H1 (cell line): ENCODE measurements around the gene SV2C. TPM values are rescaled to one million over a fixed set of nuclear protein-coding genes. Genes with fewer than 3 reads are reported as not detected.

Experiments used
- polyA plus RNA-seq, 7 experiments: library from polyadenylated mRNA; depleted of rRNA in 3 of 7; stranded (reverse) in 5 of 7; unstranded in 2 of 7; fragments of >200 nt in 5 of 7; fragments of 200-250 nt in 2 of 7; gene quantifications; 1 replicate in 5 of 7; 2 replicates in 1 of 7; 4 replicates in 1 of 7; pipeline versions ENCODE4 v1.2.1 to v1.2.3, GENCODE V29; 2011 to 2013; ENCODE audit warnings: missing spikeins in 2 of 7, mixed read lengths in 2 of 7
- total RNA-seq: library from RNA; stranded (reverse); fragmentation: NEBNext Ultra II Directional; extraction: Animal tissue kit (Norgen Biotek cat#: 25700); gene quantifications from 2 replicates; pipeline ENCODE4 v1.2.1, GENCODE V29; 2021
- TF ChIP-seq, protein P1 (sequence below), 3 experiments: IDR thresholded peaks; 1 replicate in 2 of 3; 2 replicates in 1 of 3; pipeline versions ENCODE4 v1.5.1 to v1.6.1; 2011; ENCODE audit warnings: low read length in 3 of 3, mild to moderate bottlenecking in 3 of 3, inconsistent platforms in 2 of 3, low read depth in 1 of 3, moderate library complexity in 1 of 3; ENCODE audit not compliant: insufficient read depth in 1 of 3; ENCODE audit errors: control extremely low read depth in 1 of 3

SV2C gene
- total and polyA plus RNA-seq, 2 of the 8 experiments (the other 6 are each of a cell fraction or from before 2014, with no cell fraction given): 0.08 to 0.24 TPM

DNA sequence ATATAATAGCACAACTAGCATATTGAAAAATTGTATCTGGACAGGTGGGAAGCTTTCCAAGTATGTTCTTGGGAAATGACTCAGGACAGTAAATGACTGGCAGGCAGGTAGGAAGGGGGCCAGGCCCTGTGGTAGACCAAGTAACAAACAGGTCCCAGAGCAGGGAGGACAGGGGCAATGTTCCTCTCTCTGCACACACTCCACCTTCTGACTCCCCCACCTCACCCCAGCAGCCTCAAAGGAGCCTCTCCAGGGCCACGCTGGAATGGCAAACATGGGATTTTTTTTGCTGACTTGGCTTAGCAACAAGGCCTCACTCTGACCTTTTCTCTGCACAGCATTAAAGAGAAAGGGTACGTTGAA is 288.8 kb downstream of the SV2C start (continued):
- TF ChIP-seq, protein P1, sequence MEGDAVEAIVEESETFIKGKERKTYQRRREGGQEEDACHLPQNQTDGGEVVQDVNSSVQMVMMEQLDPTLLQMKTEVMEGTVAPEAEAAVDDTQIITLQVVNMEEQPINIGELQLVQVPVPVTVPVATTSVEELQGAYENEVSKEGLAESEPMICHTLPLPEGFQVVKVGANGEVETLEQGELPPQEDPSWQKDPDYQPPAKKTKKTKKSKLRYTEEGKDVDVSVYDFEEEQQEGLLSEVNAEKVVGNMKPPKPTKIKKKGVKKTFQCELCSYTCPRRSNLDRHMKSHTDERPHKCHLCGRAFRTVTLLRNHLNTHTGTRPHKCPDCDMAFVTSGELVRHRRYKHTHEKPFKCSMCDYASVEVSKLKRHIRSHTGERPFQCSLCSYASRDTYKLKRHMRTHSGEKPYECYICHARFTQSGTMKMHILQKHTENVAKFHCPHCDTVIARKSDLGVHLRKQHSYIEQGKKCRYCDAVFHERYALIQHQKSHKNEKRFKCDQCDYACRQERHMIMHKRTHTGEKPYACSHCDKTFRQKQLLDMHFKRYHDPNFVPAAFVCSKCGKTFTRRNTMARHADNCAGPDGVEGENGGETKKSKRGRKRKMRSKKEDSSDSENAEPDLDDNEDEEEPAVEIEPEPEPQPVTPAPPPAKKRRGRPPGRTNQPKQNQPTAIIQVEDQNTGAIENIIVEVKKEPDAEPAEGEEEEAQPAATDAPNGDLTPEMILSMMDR (IDR thresholded peaks at IDR 0.05; ENCODE audit: control extremely low read depth in 1 of 3, insufficient read depth in 1 of 3, low read depth in 1 of 3, low read length in 3 of 3): no peak
